ENCODE measurements around the gene SLC12A8. TPM values are rescaled to one million over a fixed set of nuclear protein-coding genes. Genes with fewer than 3 reads are reported as not detected.
A peak's percentile ranks its signal among the peaks of the same experiment; 100 is the strongest.

Gene SLC12A8
- total and polyA plus RNA-seq, 10 donors = 0.32 to 2.8 (median 1.3) TPM

DNA sequence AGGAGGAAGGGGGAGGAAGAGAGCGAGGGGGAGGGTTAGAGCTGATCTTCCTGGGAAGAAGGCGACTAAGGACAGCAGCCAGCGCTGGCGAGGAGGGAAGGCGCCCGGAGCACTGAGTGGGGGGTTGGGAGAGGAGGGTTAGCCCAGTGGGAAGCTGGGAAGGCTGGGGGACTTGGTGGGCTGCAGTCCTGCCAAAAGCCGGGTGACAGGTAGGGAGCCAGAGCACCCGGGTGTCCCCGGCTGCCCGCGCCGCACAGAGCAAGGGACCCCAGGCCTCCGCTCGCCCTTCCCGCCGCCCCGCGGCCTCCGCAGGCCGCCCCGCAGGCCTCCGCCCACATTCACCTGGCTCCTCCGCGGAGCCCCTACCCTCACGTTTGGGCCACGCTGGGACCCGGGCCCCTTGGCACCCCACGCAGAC is 448 bp downstream of the SLC12A8 start:
- no peaks in the 10 kb centered on the region for H3K36me3 ChIP-seq
- TF ChIP-seq POLR2A (IDR thresholded peaks at IDR 0.05) = no peak
- TF ChIP-seq POLR2AphosphoS5 (IDR thresholded peaks at IDR 0.05) = no peak
- TF ChIP-seq, protein P1, sequence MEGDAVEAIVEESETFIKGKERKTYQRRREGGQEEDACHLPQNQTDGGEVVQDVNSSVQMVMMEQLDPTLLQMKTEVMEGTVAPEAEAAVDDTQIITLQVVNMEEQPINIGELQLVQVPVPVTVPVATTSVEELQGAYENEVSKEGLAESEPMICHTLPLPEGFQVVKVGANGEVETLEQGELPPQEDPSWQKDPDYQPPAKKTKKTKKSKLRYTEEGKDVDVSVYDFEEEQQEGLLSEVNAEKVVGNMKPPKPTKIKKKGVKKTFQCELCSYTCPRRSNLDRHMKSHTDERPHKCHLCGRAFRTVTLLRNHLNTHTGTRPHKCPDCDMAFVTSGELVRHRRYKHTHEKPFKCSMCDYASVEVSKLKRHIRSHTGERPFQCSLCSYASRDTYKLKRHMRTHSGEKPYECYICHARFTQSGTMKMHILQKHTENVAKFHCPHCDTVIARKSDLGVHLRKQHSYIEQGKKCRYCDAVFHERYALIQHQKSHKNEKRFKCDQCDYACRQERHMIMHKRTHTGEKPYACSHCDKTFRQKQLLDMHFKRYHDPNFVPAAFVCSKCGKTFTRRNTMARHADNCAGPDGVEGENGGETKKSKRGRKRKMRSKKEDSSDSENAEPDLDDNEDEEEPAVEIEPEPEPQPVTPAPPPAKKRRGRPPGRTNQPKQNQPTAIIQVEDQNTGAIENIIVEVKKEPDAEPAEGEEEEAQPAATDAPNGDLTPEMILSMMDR (IDR thresholded peaks at IDR 0.05 in 8 of 11, conservative IDR thresholded peaks at IDR 0.05 in 3 of 11) = no peak
- intact Hi-C loops (cut with DNase I; ENCODE audit: low total_unique reads) = no loop called here
- peaks cover 0 to 27% (median 13%) of the 10 kb centered on the region in 6 donors for H3K4me1 ChIP-seq
- 3 to 15% (median 6%) methylated on average over 18 to 28 of the region's 28 CpGs for WGBS, 5 donors
- peaks cover 0 to 61% (median 35%) of the 10 kb centered on the region in 7 donors for H3K27me3 ChIP-seq (replicated peaks in 1 of 7)
- H3K4me3 ChIP-seq = peak overlapping the region in 7 of 8 donors; percentile 30 to 66 (median 35)
- no peaks in the 10 kb centered on the region for H3K9me3 ChIP-seq
- DNase-seq = no peak
- no peak overlapping the region for H3K27ac ChIP-seq

DNA sequence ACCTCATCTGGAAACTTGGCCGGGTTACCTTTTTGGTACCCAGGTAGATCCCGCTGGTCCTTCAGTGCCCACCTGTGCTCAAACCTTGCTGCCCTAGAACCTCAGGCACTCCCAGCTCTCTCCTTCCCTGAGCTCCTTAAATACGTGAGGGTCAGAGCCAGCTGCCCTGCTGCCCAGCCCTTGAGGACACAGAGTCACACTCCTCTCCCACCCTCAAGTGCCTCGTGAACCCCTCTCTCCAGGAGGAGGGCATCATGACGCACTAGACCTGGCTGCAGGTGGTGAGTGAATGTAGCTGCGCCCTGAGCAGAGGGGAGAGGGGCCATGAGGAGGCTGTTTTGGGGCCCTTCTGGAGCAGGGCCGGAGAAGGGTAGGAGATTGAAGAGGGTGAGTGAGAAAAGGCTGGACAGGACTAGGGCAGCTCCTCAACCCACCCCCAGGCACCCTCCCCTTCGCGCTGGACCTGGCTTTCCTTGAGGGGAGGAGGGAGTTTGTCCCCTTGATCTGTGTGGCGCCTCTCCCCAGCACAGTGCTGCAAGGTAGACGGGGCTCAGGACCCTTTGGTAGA is 941 bp downstream of the SLC12A8 start:
- H3K4me1 ChIP-seq = peaks cover 0 to 27% (median 13%) of the 10 kb centered on the region in 6 donors
- DNase-seq = no peak
- peaks cover 0 to 61% (median 35%) of the 10 kb centered on the region in 7 donors for H3K27me3 ChIP-seq (replicated peaks in 1 of 7)
- no peaks in the 10 kb centered on the region for H3K36me3 ChIP-seq
- 74 to 83% (median 75%) methylated on average over 11 of the region's 11 CpGs for WGBS, 5 donors
- H3K9me3 ChIP-seq = no peaks in the 10 kb centered on the region
- intact Hi-C loops (cut with DNase I; ENCODE audit: low total_unique reads) = no loop called here
- peak overlapping the region in 3 of 8 donors; percentile 35 to 66 (median 50) for H3K4me3 ChIP-seq
- H3K27ac ChIP-seq = no peak overlapping the region
- TF ChIP-seq POLR2A (IDR thresholded peaks at IDR 0.05) = no peak
- TF ChIP-seq, protein P1 (IDR thresholded peaks at IDR 0.05 in 8 of 11, conservative IDR thresholded peaks at IDR 0.05 in 3 of 11) = no peak

DNA sequence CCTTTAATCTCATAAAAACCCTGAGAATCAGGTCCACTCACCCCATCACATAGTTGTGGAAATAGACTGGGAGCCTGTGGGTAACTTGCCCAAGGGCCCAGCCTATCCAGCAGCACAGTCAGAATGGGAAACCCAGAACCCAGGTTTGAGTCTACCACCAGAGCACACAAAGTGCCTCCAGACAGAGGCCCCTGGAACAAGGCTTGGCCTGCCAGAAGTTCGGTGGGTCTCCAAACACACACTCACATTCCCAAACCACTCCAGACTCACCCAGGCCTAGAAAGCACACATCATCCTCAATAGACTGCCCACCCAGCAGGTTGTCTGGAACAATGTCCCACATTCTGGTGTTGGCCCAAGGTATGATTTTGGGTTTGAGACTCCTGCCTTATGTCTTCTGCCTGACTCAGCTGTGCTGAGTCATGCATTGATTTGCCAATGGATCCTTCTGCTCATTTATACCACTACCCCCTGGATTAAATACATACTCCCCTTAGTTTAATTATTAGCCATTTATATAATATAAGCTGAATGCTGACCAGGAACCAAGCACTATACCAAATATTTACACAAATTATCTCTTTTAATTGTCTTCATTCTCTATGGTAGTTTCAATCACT is 4.5 kb downstream of the SLC12A8 start:
- no peaks in the 10 kb centered on the region for H3K9me3 ChIP-seq
- H3K4me3 ChIP-seq = no peak overlapping the region
- no peaks in the 10 kb centered on the region for H3K36me3 ChIP-seq
- H3K27me3 ChIP-seq (replicated peaks in 1 of 7) = peaks cover 0 to 29% (median 18%) of the 10 kb centered on the region in 7 donors
- TF ChIP-seq POLR2AphosphoS5 (IDR thresholded peaks at IDR 0.05) (no peak), POLR2A (IDR thresholded peaks at IDR 0.05) (no peak)
- TF ChIP-seq, protein P1 (IDR thresholded peaks at IDR 0.05 in 8 of 11, conservative IDR thresholded peaks at IDR 0.05 in 3 of 11) = no peak
- intact Hi-C loops (cut with DNase I; ENCODE audit: low total_unique reads) = no loop called here
- H3K4me1 ChIP-seq = peaks cover 0 to 16% (median 12%) of the 10 kb centered on the region in 6 donors
- no peak overlapping the region for H3K27ac ChIP-seq
- no peak for DNase-seq
- 90 to 100% (median 100%) methylated on average over 1 of the region's 1 CpG for WGBS, 5 donors

DNA sequence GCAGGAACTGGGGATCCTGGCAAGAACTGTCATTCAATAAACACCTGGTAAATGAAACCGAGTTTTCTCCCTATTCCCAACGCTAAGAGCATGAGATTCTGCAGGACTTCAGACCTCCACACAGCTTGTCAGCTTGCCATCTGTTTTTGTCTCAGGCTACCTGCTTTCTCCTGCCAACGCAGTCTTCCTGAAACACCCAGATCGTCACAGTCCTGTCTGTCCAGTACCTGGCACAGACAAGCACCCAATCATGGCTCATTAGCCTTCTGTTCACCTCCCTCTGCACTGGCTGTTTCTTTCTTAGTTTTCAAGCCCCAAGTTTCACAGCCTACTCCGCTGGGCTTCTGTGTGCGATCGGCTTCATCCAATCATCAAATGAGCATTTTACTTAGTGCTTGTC is 5.0 kb downstream of the SLC12A8 start:
- no peak for DNase-seq
- Histone ChIP-seq H3K27ac (no peak overlapping the region), H3K9me3 (no peaks in the 10 kb centered on the region), H3K4me1 (peaks cover 0 to 11% (median 7%) of the 10 kb centered on the region in 6 donors), H3K36me3 (no peaks in the 10 kb centered on the region), H3K27me3 (replicated peaks in 1 of 7) (peaks cover 0 to 23% (median 13%) of the 10 kb centered on the region in 7 donors), H3K4me3 (no peak overlapping the region)
- TF ChIP-seq, protein P1 (IDR thresholded peaks at IDR 0.05 in 8 of 11, conservative IDR thresholded peaks at IDR 0.05 in 3 of 11) = no peak
- TF ChIP-seq POLR2AphosphoS5 (IDR thresholded peaks at IDR 0.05) (no peak), POLR2A (IDR thresholded peaks at IDR 0.05) (no peak)
- 80 to 89% (median 88%) methylated on average over 7 of the region's 7 CpGs for WGBS, 5 donors
- intact Hi-C loops (cut with DNase I; ENCODE audit: low total_unique reads) = no loop called here
